RWPE1 (cell line): ENCODE results near the gene EYA2.

Source experiments
- CTCF ChIA-PET: fragments of 350-600 bp; sonication (Branson Sonifier 250); formaldehyde crosslinking; extraction: SDS; loops from one replicate; lab custom pipeline; 2021; lab: Yijun Ruan, JAX
- POLR2A ChIA-PET: fragments of 400-600 bp; formaldehyde crosslinking; extraction: SDS; loops from one replicate; lab custom pipeline; 2020; ENCODE audit warnings: antibody characterized with exemption; ENCODE audit not compliant: low non-redundant PET; lab: Yijun Ruan, JAX
- DNase-seq: peaks from one replicate; pipeline ENCODE4 v3.0.0; 2012; ENCODE audit warnings: low spot score
- H3K27ac ChIP-seq: fragments of 450-650 bp; 2 replicates; pipeline ENCODE4 v1.5.1; 2017
- CTCF ChIP-seq: fragments of 450-650 bp; conservative IDR thresholded peaks from 2 replicates; pipeline ENCODE4 v1.5.1; 2017; ENCODE audit warnings: low read depth, mild to moderate bottlenecking

Gene EYA2

DNA sequence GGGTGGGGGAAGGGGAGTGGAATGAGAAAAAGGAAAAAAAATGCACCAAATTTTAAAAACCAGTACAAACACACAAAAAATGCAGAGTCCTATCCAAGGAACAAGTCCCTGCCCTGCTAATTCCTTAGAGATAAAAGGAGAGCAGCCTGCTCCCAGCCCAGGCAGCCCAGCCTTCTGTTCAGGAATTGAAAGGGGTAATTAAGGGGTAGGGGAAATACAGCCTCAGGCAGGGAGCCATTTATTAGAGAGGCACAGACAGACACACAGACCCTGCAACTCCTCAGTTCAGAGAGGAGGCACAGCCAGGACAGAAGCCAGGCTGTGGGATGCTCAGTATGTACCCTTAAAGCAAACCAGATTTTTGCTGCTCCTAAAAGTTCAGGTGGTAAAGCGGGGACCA is 137.2 kb downstream of the EYA2 start:
- ChIA-PET POLR2A (no interaction called here), CTCF (interaction anchor here (0.7 kb wide), 1 partner anchor 275 kb away, joined by 3 read pairs; no protein-coding TSS in a partner anchor)
- no peak for TF ChIP-seq CTCF
- DNase-seq: no peak
- no peak overlapping the region for H3K27ac ChIP-seq

GRCh38 chr20:47032933-47033578 is 138.4 kb downstream of the EYA2 start:
- no peak overlapping the region for H3K27ac ChIP-seq
- TF ChIP-seq CTCF: no peak
- DNase-seq: no peak
- CTCF ChIA-PET: no interaction called here
- POLR2A ChIA-PET: no interaction called here

- POLR2A ChIA-PET: no interaction called here
Observed at GRCh38 chr20:47033665-47034064, 139.0 kb downstream of the EYA2 start.

DNA sequence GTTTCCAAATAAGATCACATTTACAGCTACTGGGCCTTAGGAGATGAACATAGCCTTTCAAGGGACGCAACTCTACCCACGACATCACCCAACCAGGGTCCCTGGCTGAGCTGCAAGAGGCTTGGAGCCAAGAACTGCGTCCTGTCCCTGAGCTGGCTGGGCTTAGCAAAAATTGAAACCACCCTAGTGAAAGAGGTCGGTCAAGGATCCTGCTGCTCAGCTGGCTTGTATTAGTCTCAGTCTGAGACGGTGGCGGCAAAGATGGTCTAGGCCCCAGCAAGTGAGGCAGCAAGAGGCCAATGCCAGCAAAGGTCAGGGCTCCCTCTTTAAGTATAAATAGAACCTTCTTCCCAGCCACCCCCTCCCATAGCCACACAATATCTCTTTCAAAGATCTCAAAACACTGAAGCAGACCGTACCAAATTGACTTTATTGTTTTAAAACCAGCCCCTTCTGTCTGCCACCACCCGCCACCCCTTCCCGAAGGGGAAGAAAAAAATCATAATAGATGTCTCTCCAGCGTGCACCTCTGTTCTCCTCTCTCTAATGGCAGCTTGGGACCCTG is 140.5 kb downstream of the EYA2 start:
- TF ChIP-seq CTCF: no peak
- ChIA-PET CTCF (interaction anchor here (0.7 kb wide), 1 partner anchor 893 kb away, joined by 4 read pairs; no protein-coding TSS in a partner anchor), POLR2A (no interaction called here)
- H3K27ac ChIP-seq: no peak overlapping the region
- DNase-seq: no peak

More at GRCh38 chr20:47033665-47034064, 139.0 kb downstream of the EYA2 start:
- no peak for TF ChIP-seq CTCF
- H3K27ac ChIP-seq: no peak overlapping the region
- CTCF ChIA-PET: no interaction called here
- no peak for DNase-seq

DNA sequence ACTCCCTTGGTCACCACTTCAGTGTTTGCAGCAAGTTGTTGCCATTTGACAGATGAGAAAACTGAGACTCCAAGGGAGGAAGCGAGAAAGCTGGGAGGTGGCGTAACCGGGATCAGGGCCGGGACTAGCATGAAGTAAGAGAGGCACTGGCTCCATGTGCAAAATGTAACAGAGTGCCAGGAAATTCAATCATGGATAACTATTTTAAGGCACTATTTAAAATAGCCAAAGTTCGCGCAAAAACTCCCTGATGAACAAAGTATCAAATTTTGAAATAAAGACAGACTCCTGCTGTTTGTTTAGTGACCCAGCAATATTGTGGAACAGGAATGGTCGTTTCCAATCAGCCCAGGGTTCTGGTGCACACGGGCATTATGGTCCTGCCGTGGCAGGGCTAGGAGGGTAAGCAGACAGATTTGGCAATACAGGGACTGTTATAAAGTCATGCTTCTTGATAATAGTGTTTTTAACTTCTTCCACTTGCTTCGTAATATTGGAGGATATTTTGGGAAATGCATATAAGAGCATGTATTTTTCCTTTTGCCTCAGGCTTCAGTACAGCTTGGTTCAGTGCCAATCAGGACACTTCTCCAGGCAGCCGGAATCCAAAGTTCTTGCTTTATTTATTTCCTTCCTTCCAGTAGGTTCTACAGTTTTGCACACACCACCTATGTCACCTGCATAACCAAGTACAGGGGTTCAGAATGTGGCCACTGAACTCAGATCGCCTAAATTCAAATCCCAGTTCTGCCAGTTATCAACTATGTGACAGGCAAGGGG is 141.6 kb downstream of the EYA2 start:
- no peak overlapping the region for H3K27ac ChIP-seq
- ChIA-PET POLR2A (no interaction called here), CTCF (no interaction called here)
- no peak for DNase-seq
- no peak for TF ChIP-seq CTCF
